GM12878 (cell line): ENCODE measurements around the gene RAB31. TPM values are rescaled to one million over a fixed set of nuclear protein-coding genes. Genes with fewer than 3 reads are reported as not detected.

ENCODE experiments used
- ATAC-seq: fragments of 200-7000 bp; cut with Tn5 transposase; 3 replicates; pipeline ENCODE4 v1.9.1; 2020; ENCODE audit warnings: mild to moderate bottlenecking, moderate library complexity
- BruUV-seq: library from RNA; stranded (reverse); fragments of 400-500 nt; replicated peaks from 2 replicates; lab custom pipeline; 2021; lab: Mats Ljungman, UMichigan
- CTCF ChIA-PET: fragments of 300-600 bp; sonication (Branson Sonifier 250); formaldehyde crosslinking; extraction: SDS; loops from one replicate; lab custom pipeline; 2021; ENCODE audit warnings: inconsistent platforms; lab: Yijun Ruan, JAX
- POLR2A ChIA-PET: fragments of 350-600 bp; formaldehyde crosslinking; extraction: SDS; loops from one replicate; lab custom pipeline; 2021; ENCODE audit warnings: inconsistent platforms; lab: Charles Lee
- RAD21 ChIA-PET: fragments of 300-600 bp; sonication (Branson Sonifier 250); formaldehyde crosslinking; loops from one replicate; lab custom pipeline; 2023; ENCODE audit warnings: antibody characterized with exemption; ENCODE audit not compliant: unreplicated experiment; lab: Charles Lee
- SMC1A ChIA-PET: fragments of 300-600 bp; sonication (Branson Sonifier 250); formaldehyde crosslinking; loops from one replicate; lab custom pipeline; 2023; ENCODE audit not compliant: unreplicated experiment, uncharacterized antibody; lab: Charles Lee
- DNase-seq: peaks from one replicate; pipeline ENCODE4 v3.0.0-alpha.2; 2011; ENCODE audit warnings: low read depth, low spot score
- FAIRE-seq: peaks from 3 replicates; lab custom pipeline; 2011; peaks lifted over from hg19 to GRCh38; lab: Jason Lieb, UNC
- H2AFZ ChIP-seq: 2 replicates; pipeline ENCODE4 v1.6.0; 2011; ENCODE audit warnings: low read depth, low read length, control low read depth; ENCODE audit not compliant: control insufficient read depth
- H3K27ac ChIP-seq: 2 replicates; pipeline ENCODE4 v1.5.1; 2011; ENCODE audit warnings: control low read depth; ENCODE audit not compliant: control insufficient read depth, insufficient read depth
- H3K27me3 ChIP-seq, 2 experiments: replicated peaks in 1 of 2; 2 replicates each; pipeline versions ENCODE4 v1.6.0 to v1.6.1; 2011; ENCODE audit warnings: low read length in 1 of 2; ENCODE audit not compliant: control insufficient read depth in 2 of 2, insufficient read depth in 2 of 2
- H3K36me3 ChIP-seq, 2 experiments: 2 replicates each; pipeline ENCODE4 v1.5.1; 2011; ENCODE audit warnings: low read length in 1 of 2; ENCODE audit not compliant: control insufficient read depth in 2 of 2, insufficient read depth in 2 of 2
- H3K4me1 ChIP-seq: 2 replicates; pipeline ENCODE4 v1.6.1; 2011; ENCODE audit warnings: mild to moderate bottlenecking, low read length, moderate library complexity, mixed read lengths; ENCODE audit not compliant: control insufficient read depth, insufficient read depth
- H3K4me2 ChIP-seq: 2 replicates; pipeline ENCODE4 v1.6.0; 2011; ENCODE audit warnings: control low read depth; ENCODE audit not compliant: control insufficient read depth, insufficient read depth
- H3K4me3 ChIP-seq: fragments of 200-600 bp; sonication (generic); 2 replicates; pipeline ENCODE4 v1.5.1; 2016
- H3K79me2 ChIP-seq: 2 replicates; pipeline ENCODE4 v1.6.0; 2011; ENCODE audit warnings: low read length; ENCODE audit not compliant: control insufficient read depth, insufficient read depth
- H3K9ac ChIP-seq: 2 replicates; pipeline ENCODE4 v1.8.0; 2011; ENCODE audit warnings: low read length, control low read depth, mixed read lengths; ENCODE audit not compliant: control insufficient read depth, insufficient read depth
- H3K9me3 ChIP-seq: replicated peaks from 3 replicates; pipeline ENCODE4 v1.5.1; 2011; ENCODE audit warnings: mild to moderate bottlenecking, low read length; ENCODE audit not compliant: control insufficient read depth, insufficient read depth
- H4K20me1 ChIP-seq: 2 replicates; pipeline ENCODE4 v1.6.0; 2011; ENCODE audit not compliant: control insufficient read depth, insufficient read depth
- BHLHE40 ChIP-seq, 2 experiments: fragments of 450-650 bp in 1 of 2; IDR thresholded peaks; 2 replicates each; pipeline ENCODE4 v1.6.1; 2011 to 2017; ENCODE audit warnings: low read depth in 2 of 2, borderline replicate concordance in 1 of 2, improper control_type of control experiment in 1 of 2, low read length in 1 of 2, mild to moderate bottlenecking in 1 of 2
- CREB1 ChIP-seq: IDR thresholded peaks from 2 replicates; pipeline ENCODE4 v1.6.1; 2012; ENCODE audit warnings: low read depth, mild to moderate bottlenecking, inconsistent platforms
- FOS ChIP-seq: IDR thresholded peaks from 3 replicates; pipeline ENCODE4 v1.6.1; 2011; ENCODE audit warnings: borderline replicate concordance; ENCODE audit not compliant: insufficient read length; ENCODE audit errors: extremely low read depth
- SMAD1 ChIP-seq: fragments of 450-650 bp; IDR thresholded peaks from 2 replicates; pipeline ENCODE4 v1.6.1; 2018; ENCODE audit warnings: mild to moderate bottlenecking, low read depth; ENCODE audit not compliant: partially characterized antibody
- YY1 ChIP-seq: IDR thresholded peaks from 2 replicates; pipeline ENCODE4 v1.6.1; 2011; ENCODE audit warnings: low read depth, mild to moderate bottlenecking, low read length
- WGBS: methylation state at CpG from one replicate; pipeline ENCODE4 v1.1.6; 2016; ENCODE audit warnings: low lambda C conversion rate; ENCODE audit not compliant: insufficient replicate concordance, insufficient coverage; ENCODE audit errors: missing lambda C conversion rate; 5-methylcytosine and 5-hydroxymethylcytosine counted together
- in situ Hi-C: fragments of 300-500 bp; cut with MboI; formaldehyde crosslinking; loops from 9 replicates; pipeline ENCODE4 v1.14.3; 2018; ENCODE audit warnings: mixed read lengths
- intact Hi-C: fragments of 100-400 bp; cut with micrococcal nuclease; formaldehyde crosslinking; loops from one replicate; pipeline ENCODE4 v1.14.2; 2022; ENCODE audit not compliant: unreplicated experiment
- polyA plus RNA-seq, 11 experiments: library from polyadenylated mRNA; depleted of rRNA in 4 of 11; unstranded in 6 of 11; stranded (reverse) in 5 of 11; fragments of >200 nt; fragmentation: Nextera tagmentation in 4 of 11; fragmentation: Illumina TruSeq in 1 of 11; extraction: Ambion mirVana in 4 of 11; extraction: Trizol in 1 of 11; gene quantifications; 1 replicate in 1 of 11; 2 replicates in 10 of 11; pipeline versions ENCODE4 v1.2.1 to v1.2.3, GENCODE V29; 2011 to 2016; ENCODE audit warnings: inconsistent platforms in 2 of 11, missing spikeins in 2 of 11, low read depth in 1 of 11
- total RNA-seq, 4 experiments: library from RNA; depleted of rRNA in 3 of 4; stranded (reverse); fragments of >200 nt in 3 of 4; fragmentation: Illumina TruSeq in 1 of 4; extraction: Trizol in 1 of 4; gene quantifications; 2 replicates each; pipeline versions ENCODE4 v1.2.1 to v1.2.3, GENCODE V29; 2013 to 2021
- TF ChIP-seq, protein P1 (sequence below): fragments of 450-650 bp; IDR thresholded peaks from 2 replicates; pipeline ENCODE4 v1.6.1; 2017; ENCODE audit warnings: mild to moderate bottlenecking, moderate library complexity

RAB31 gene
- total and polyA plus RNA-seq, 10 of the 15 experiments (the other 5 are each of a cell fraction or from before 2014, with no cell fraction given): 0.80 to 23.3 (median 12.2) TPM

DNA sequence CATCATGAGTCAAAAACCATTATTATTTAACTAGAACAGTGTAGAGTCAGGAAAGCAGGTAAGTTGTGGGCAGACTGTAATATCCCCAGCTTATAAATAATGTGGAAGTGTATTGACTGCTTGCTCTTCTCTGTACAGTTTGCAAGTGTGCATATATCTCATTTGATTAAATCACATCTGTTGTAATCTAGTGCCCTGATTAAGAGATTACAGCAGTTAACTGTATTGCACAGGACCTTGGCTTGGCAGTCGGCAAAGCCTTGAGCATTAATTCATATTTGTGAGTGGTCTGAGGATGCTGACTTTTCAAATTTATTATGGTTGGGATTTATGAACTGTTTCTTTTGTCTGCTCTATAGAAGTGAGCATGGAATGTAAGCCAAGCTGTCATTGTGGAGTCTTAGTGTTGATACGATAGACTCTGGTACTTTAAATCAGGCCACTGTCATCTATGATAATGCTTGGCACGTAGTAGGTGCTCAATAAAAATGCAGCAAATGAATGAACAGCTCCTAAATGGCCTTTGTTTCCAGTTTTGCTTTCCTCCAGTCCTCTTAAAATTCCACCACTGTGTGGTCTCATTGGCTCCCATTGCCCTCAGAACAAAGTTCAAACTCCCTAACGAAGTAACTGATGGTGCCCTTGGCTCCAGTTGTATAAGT is 48.3 kb downstream of the RAB31 start:
- H3K4me2 ChIP-seq: no peak overlapping the region
- H3K4me3 ChIP-seq: no peak overlapping the region
- no peak overlapping the region for H2AFZ ChIP-seq
- ATAC-seq: no peak
- ChIA-PET CTCF (no interaction called here), POLR2A (no interaction called here), SMC1A (no interaction called here), RAD21 (no interaction called here)
- no peak for DNase-seq
- TF ChIP-seq YY1 (no peak), FOS (no peak), BHLHE40 (IDR thresholded peaks at IDR 0.05; ENCODE audit: borderline replicate concordance in 1 of 2, low read depth in 2 of 2, low read length in 1 of 2) (no peak), SMAD1 (no peak), CREB1 (no peak)
- TF ChIP-seq, protein P1, sequence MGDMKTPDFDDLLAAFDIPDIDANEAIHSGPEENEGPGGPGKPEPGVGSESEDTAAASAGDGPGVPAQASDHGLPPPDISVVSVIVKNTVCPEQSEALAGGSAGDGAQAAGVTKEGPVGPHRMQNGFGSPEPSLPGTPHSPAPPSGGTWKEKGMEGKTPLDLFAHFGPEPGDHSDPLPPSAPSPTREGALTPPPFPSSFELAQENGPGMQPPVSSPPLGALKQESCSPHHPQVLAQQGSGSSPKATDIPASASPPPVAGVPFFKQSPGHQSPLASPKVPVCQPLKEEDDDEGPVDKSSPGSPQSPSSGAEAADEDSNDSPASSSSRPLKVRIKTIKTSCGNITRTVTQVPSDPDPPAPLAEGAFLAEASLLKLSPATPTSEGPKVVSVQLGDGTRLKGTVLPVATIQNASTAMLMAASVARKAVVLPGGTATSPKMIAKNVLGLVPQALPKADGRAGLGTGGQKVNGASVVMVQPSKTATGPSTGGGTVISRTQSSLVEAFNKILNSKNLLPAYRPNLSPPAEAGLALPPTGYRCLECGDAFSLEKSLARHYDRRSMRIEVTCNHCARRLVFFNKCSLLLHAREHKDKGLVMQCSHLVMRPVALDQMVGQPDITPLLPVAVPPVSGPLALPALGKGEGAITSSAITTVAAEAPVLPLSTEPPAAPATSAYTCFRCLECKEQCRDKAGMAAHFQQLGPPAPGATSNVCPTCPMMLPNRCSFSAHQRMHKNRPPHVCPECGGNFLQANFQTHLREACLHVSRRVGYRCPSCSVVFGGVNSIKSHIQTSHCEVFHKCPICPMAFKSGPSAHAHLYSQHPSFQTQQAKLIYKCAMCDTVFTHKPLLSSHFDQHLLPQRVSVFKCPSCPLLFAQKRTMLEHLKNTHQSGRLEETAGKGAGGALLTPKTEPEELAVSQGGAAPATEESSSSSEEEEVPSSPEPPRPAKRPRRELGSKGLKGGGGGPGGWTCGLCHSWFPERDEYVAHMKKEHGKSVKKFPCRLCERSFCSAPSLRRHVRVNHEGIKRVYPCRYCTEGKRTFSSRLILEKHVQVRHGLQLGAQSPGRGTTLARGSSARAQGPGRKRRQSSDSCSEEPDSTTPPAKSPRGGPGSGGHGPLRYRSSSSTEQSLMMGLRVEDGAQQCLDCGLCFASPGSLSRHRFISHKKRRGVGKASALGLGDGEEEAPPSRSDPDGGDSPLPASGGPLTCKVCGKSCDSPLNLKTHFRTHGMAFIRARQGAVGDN: no peak
- H4K20me1 ChIP-seq: no peaks in the 10 kb centered on the region
- H3K4me1 ChIP-seq: no peaks in the 10 kb centered on the region; the same call in 1 of the 2 replicates
- intact Hi-C loops: no loop called here
- H3K9ac ChIP-seq: no peak overlapping the region
- no peaks in the 10 kb centered on the region for H3K36me3 ChIP-seq
- H3K27me3 ChIP-seq: no peaks in the 10 kb centered on the region
- H3K9me3 ChIP-seq: no peaks in the 10 kb centered on the region
- 61% methylated on average over 4 of the region's 4 CpGs for WGBS
- H3K79me2 ChIP-seq: no peaks in the 10 kb centered on the region
- no peak for FAIRE-seq
- BruUV-seq: no TSS peak
- H3K27ac ChIP-seq: no peak overlapping the region
- in situ Hi-C loops: no loop called here
